Measurements from ENCODE around the gene CYP26B1. TPM values are rescaled to one million over a fixed set of nuclear protein-coding genes. Genes with fewer than 3 reads are reported as not detected.

The CYP26B1 gene
- total and polyA plus RNA-seq, 9 of the 15 experiments (the other 6 are each of a cell fraction or from before 2014, with no cell fraction given) = 0.01 to 0.13 (median 0.04) TPM; not detected in 6

- no peak for TF ChIP-seq PRPF4 (IDR thresholded peaks at IDR 0.05; ENCODE audit: insufficient read depth, low read depth, low read length, poor library complexity, severe bottlenecking)
- no peak for TF ChIP-seq SPI1 (IDR thresholded peaks at IDR 0.05; ENCODE audit: borderline replicate concordance, low read depth, low read length)
- no peak for TF ChIP-seq MYNN (IDR thresholded peaks at IDR 0.05)
- no peak for TF ChIP-seq MYNN (CRISPR knock-in tag; IDR thresholded peaks at IDR 0.05)
- TF ChIP-seq SNIP1 (IDR thresholded peaks at IDR 0.05; ENCODE audit: low read depth) = no peak
- no peak for TF ChIP-seq MYC (IDR thresholded peaks at IDR 0.05; ENCODE audit: low read depth, low read length)
- TF ChIP-seq MYC (CRISPR knock-in tag; IDR thresholded peaks at IDR 0.05; ENCODE audit: borderline replicate concordance, low read depth) = no peak
- no peak for TF ChIP-seq NR1H2 (CRISPR knock-in tag; IDR thresholded peaks at IDR 0.05)
- no peak for TF ChIP-seq EP300 (IDR thresholded peaks at IDR 0.05; ENCODE audit: low read length)
- TF ChIP-seq, protein P1, sequence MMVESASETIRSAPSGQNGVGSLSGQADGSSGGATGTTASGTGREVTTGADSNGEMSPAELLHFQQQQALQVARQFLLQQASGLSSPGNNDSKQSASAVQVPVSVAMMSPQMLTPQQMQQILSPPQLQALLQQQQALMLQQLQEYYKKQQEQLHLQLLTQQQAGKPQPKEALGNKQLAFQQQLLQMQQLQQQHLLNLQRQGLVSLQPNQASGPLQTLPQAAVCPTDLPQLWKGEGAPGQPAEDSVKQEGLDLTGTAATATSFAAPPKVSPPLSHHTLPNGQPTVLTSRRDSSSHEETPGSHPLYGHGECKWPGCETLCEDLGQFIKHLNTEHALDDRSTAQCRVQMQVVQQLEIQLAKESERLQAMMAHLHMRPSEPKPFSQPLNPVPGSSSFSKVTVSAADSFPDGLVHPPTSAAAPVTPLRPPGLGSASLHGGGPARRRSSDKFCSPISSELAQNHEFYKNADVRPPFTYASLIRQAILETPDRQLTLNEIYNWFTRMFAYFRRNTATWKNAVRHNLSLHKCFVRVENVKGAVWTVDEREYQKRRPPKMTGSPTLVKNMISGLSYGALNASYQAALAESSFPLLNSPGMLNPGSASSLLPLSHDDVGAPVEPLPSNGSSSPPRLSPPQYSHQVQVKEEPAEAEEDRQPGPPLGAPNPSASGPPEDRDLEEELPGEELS (CRISPR knock-in tag; IDR thresholded peaks at IDR 0.05; ENCODE audit: borderline replicate concordance) = no peak
- TF ChIP-seq KLF1 (tag; IDR thresholded peaks at IDR 0.05) = peak; percentile 93
- peak; percentile 12; the same call in 1 of the 2 replicates for TF ChIP-seq TAL1 (IDR thresholded peaks at IDR 0.05)
- TF ChIP-seq, protein P2, sequence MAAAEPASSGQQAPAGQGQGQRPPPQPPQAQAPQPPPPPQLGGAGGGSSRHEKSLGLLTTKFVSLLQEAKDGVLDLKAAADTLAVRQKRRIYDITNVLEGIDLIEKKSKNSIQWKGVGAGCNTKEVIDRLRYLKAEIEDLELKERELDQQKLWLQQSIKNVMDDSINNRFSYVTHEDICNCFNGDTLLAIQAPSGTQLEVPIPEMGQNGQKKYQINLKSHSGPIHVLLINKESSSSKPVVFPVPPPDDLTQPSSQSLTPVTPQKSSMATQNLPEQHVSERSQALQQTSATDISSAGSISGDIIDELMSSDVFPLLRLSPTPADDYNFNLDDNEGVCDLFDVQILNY (CRISPR knock-in tag; IDR thresholded peaks at IDR 0.05) = no peak
- TF ChIP-seq E2F6 (IDR thresholded peaks at IDR 0.05; ENCODE audit: borderline replicate concordance in 1 of 2, extremely low read depth in 1 of 2, insufficient read depth in 1 of 2, insufficient read length in 1 of 2, low read depth in 1 of 2, low read length in 1 of 2, poor library complexity in 1 of 2, severe bottlenecking in 1 of 2) = no peak
- no peak for TF ChIP-seq ZNF431 (CRISPR knock-in tag; IDR thresholded peaks at IDR 0.05)
- TF ChIP-seq RBM34 (IDR thresholded peaks at IDR 0.05; ENCODE audit: borderline replicate concordance, insufficient read depth, low read length) = no peak
- TF ChIP-seq ZNF444 (CRISPR knock-in tag; IDR thresholded peaks at IDR 0.05) = no peak
- no peak for TF ChIP-seq ZBTB9 (CRISPR knock-in tag; IDR thresholded peaks at IDR 0.05)
- TF ChIP-seq, protein P3, sequence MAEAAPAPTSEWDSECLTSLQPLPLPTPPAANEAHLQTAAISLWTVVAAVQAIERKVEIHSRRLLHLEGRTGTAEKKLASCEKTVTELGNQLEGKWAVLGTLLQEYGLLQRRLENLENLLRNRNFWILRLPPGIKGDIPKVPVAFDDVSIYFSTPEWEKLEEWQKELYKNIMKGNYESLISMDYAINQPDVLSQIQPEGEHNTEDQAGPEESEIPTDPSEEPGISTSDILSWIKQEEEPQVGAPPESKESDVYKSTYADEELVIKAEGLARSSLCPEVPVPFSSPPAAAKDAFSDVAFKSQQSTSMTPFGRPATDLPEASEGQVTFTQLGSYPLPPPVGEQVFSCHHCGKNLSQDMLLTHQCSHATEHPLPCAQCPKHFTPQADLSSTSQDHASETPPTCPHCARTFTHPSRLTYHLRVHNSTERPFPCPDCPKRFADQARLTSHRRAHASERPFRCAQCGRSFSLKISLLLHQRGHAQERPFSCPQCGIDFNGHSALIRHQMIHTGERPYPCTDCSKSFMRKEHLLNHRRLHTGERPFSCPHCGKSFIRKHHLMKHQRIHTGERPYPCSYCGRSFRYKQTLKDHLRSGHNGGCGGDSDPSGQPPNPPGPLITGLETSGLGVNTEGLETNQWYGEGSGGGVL (CRISPR knock-in tag; IDR thresholded peaks at IDR 0.05) = no peak
- TF ChIP-seq OTX1 (CRISPR knock-in tag; IDR thresholded peaks at IDR 0.05) = no peak
Measured at GRCh38 chr2:72090271-72090720, 57.4 kb downstream of the CYP26B1 start (continued).
